ENCODE data around the gene PEPD.

DNA sequence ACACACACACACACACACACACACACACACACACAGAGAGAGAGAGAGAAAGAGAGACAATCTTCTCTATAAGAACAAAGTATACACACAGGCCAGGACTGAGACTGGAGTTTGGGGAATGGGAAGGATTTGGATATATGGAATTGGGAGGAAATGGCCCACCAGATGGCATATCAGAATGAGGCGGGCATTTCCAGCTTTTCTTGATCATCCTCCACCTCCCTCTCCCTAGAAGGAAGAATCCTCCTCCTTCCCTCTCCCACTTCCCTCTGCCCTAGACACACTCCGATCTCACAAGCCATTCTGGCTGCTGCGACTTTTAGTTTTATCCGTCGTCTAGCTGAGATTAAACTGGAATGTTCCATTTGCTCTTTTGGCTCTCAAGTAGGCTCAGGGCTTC is 158.1 kb downstream of the PEPD start:
- TF ChIP-seq, protein P1, sequence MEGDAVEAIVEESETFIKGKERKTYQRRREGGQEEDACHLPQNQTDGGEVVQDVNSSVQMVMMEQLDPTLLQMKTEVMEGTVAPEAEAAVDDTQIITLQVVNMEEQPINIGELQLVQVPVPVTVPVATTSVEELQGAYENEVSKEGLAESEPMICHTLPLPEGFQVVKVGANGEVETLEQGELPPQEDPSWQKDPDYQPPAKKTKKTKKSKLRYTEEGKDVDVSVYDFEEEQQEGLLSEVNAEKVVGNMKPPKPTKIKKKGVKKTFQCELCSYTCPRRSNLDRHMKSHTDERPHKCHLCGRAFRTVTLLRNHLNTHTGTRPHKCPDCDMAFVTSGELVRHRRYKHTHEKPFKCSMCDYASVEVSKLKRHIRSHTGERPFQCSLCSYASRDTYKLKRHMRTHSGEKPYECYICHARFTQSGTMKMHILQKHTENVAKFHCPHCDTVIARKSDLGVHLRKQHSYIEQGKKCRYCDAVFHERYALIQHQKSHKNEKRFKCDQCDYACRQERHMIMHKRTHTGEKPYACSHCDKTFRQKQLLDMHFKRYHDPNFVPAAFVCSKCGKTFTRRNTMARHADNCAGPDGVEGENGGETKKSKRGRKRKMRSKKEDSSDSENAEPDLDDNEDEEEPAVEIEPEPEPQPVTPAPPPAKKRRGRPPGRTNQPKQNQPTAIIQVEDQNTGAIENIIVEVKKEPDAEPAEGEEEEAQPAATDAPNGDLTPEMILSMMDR (IDR thresholded peaks at IDR 0.05): no peak
- TF ChIP-seq POLR2A (IDR thresholded peaks at IDR 0.05) (no peak), EP300 (IDR thresholded peaks at IDR 0.05) (no peak)

Data from tibial nerve (tissue), 4 donors.